Pancreas (tissue), 10 donors: ENCODE data around the gene BCAS3. TPM values are rescaled to one million over a fixed set of nuclear protein-coding genes. Genes with fewer than 3 reads are reported as not detected.
"Not testable (repeated sequence)": the region's sequence is repeated elsewhere in the genome, so short reads cannot be mapped to it uniquely, and the experiment has no call there.

Experiments used
- ATAC-seq, 4 donors: fragments of 200-7000 bp; cut with Tn5 transposase; one replicate each; pipeline versions ENCODE4 v1.8.0 to v1.9.1; 2020; ENCODE audit warnings: mild to moderate bottlenecking in 4 of 4, moderate library complexity in 4 of 4
- DNase-seq, 6 donors: peaks; one replicate each; pipeline ENCODE4 v3.0.0-alpha.2; 2020
- FAIRE-seq: peaks from 2 replicates; lab custom pipeline; 2012; peaks lifted over from hg19 to GRCh38; lab: Jason Lieb, UNC
- H3K27ac ChIP-seq, 4 donors: fragments of 200-600 bp; sonication (generic); 1 replicate in 3 of 4; 2 replicates in 1 of 4; pipeline versions ENCODE4 v1.5.0 to v1.8.0; 2020
- H3K27me3 ChIP-seq, 4 donors: fragments of 200-600 bp; one replicate each; pipeline ENCODE4 v1.8.0; 2021
- H3K36me3 ChIP-seq, 3 donors: fragments of 200-600 bp; sonication (generic) in 1 of 3; one replicate each; pipeline versions ENCODE4 v1.5.0 to v1.8.0; 2020 to 2021
- H3K4me1 ChIP-seq, 3 donors: fragments of 200-600 bp; one replicate each; pipeline ENCODE4 v1.8.0; 2021
- H3K4me3 ChIP-seq, 4 donors: fragments of 200-600 bp; sonication (generic) in 2 of 4; one replicate each; pipeline versions ENCODE4 v1.5.0 to v1.8.0; 2020 to 2021
- H3K9me3 ChIP-seq, 4 donors: fragments of 200-600 bp; one replicate each; pipeline ENCODE4 v1.8.0; 2021
- WGBS, 2 donors: extraction: QIAGEN DNeasy Blood & Tissue Kit; methylation state at CpG; one replicate each; pipeline ENCODE4 v1.1.7; 2013; 5-methylcytosine and 5-hydroxymethylcytosine counted together
- intact Hi-C, 3 donors: fragments of 100-400 bp; cut with DNase I; formaldehyde crosslinking; loops; one replicate each; pipeline versions ENCODE4 v1.11.1 to v1.14.2; 2022
- polyA plus RNA-seq, 2 donors: library from polyadenylated mRNA; stranded (reverse); fragments of 200-250 nt; gene quantifications; one replicate each; pipeline ENCODE4 v1.2.3, GENCODE V29; 2013
- total RNA-seq, 6 donors: library from RNA; stranded (reverse); fragmentation: NEBNext Ultra II Directional in 4 of 6; extraction: Animal tissue kit (Norgen Biotek cat#: 25700) in 4 of 6; gene quantifications; one replicate each; pipeline versions ENCODE4 v1.2.1 to v1.2.4, GENCODE V29; 2021 to 2023
- TF ChIP-seq, protein P1 (sequence below), 4 donors: fragments of 200-600 bp; sonication (generic) in 3 of 4; IDR thresholded peaks; one replicate each; pipeline versions ENCODE4 v1.5.0 to v1.8.0; 2021; ENCODE audit warnings: antibody characterized with exemption in 4 of 4
- donor health status: healthy with polysubstance abuse.
- donor health status: DM: no; HTN: no; CAD: no; lungs with moderate emphysema.
- donor health status: DM: no; HTN: no; CAD: no.
- donor health status: control.
- donor health status: control.
- donor health status: Bipolar disorder and iron deficiency.
- donor health status: DM: yes; HTN: yes; CAD: no.
- donor health status: DM: no; HTN: no; CAD: no.
- donor health status: DM: no; HTN: no; CAD: no.
- donor health status: DM: yes; HTN: yes; CAD: no.

Gene BCAS3
- total and polyA plus RNA-seq, 8 donors: 4.6 to 27.7 (median 13.2) TPM

DNA sequence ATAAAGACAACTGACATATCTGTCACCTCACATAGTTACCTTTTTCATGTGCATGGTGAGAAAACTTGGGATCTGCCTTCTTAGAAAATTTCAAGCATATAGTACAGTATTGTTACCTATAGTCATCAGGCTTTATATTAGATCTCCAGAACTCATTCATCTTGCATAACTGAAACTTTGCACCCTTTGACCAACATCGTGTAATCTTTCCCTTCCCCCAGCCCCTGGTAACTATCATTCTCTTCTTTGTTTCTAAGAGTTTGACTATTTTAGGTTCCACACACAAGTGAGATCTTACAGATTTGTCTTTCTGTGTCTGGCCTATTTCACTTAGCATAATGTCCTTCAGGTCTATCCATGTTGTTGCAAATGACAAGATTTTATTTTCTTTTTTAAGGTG lies 751.6 kb downstream of the BCAS3 start:
- Histone ChIP-seq H3K36me3 (no peaks in the 10 kb centered on the region), H3K27ac (no peak overlapping the region), H3K4me3 (no peak overlapping the region), H3K9me3 (no peaks in the 10 kb centered on the region), H3K4me1 (no peaks in the 10 kb centered on the region), H3K27me3 (no peaks in the 10 kb centered on the region)
- intact Hi-C loops: no loop called here
- ATAC-seq: no peak
- WGBS, 2 donors: 41 to 48% methylated on average over 1 of the region's 1 CpG
- TF ChIP-seq, protein P1, sequence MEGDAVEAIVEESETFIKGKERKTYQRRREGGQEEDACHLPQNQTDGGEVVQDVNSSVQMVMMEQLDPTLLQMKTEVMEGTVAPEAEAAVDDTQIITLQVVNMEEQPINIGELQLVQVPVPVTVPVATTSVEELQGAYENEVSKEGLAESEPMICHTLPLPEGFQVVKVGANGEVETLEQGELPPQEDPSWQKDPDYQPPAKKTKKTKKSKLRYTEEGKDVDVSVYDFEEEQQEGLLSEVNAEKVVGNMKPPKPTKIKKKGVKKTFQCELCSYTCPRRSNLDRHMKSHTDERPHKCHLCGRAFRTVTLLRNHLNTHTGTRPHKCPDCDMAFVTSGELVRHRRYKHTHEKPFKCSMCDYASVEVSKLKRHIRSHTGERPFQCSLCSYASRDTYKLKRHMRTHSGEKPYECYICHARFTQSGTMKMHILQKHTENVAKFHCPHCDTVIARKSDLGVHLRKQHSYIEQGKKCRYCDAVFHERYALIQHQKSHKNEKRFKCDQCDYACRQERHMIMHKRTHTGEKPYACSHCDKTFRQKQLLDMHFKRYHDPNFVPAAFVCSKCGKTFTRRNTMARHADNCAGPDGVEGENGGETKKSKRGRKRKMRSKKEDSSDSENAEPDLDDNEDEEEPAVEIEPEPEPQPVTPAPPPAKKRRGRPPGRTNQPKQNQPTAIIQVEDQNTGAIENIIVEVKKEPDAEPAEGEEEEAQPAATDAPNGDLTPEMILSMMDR (IDR thresholded peaks at IDR 0.05): no peak
- DNase-seq: no peak
- no peak for FAIRE-seq

DNA sequence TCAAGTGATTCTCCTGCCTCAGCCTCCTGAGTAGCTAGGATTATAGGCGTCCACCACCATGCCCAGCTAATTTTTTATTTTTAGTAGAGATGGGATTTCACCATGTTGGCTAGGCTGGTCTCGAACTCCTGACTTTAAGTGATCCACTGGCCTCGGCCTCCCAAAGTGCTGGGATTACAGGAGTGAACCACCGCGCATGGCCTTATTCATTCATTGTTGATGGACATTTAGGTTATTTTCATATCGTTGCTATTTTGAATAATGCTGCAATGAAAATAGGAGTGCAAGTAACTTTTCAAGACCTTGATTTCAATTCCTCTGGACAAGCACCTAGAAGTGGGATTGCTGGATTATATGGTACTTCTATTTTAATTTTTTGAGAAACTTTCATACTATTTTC lies 752.2 kb downstream of the BCAS3 start:
- H3K9me3 ChIP-seq, DNase-seq, FAIRE-seq: not testable (repeated sequence)

DNA sequence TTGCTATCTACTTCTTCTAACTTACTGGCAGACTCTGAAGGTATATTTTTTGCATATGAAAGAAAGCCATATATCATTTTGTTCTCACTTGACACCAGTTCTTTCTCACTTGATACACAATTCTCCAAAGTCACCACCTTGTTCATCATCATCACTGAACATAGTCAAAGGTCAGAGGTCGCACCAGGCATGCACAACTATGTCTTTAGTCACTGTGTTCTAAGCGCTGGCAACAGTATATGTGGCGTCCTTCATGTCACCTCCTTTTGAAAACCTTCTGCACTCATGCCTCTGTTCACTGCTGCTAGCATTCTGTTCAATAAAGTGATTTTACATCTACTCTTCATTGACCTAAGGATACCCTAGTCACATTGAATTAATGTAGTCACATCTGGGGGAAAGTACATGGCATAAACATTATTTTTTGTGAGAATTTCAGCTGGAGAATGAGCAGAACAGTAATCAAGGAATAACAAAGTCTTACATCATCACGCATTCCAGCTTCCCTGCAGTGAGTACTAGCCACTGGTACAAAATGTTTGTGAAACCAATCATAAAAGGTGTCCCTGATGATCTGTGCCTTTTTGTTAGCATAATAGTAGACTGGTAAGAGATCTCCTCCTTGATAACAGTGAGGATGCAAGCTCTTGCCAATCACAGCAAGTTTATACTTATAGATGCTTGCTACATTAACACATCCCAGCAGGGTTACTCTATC lies 754.1 kb downstream of the BCAS3 start:
- intact Hi-C loops: no loop called here
- 73 to 80% methylated on average over 4 of the region's 4 CpGs for WGBS, 2 donors
- Histone ChIP-seq H3K36me3 (no peaks in the 10 kb centered on the region), H3K27ac (no peak overlapping the region), H3K9me3 (no peaks in the 10 kb centered on the region), H3K4me3 (no peak overlapping the region), H3K4me1 (no peaks in the 10 kb centered on the region), H3K27me3 (no peaks in the 10 kb centered on the region)
- no peak for DNase-seq
- FAIRE-seq: no peak
- ATAC-seq: no peak
- TF ChIP-seq, protein P1 (IDR thresholded peaks at IDR 0.05): no peak

More for the DNA sequence above, 752.2 kb downstream of the BCAS3 start:
- H3K4me1 ChIP-seq, H3K27me3 ChIP-seq, intact Hi-C loops, H3K36me3 ChIP-seq, H3K4me3 ChIP-seq, ATAC-seq, H3K27ac ChIP-seq: not testable (repeated sequence)
- 85 to 90% methylated on average over 6 of the region's 6 CpGs for WGBS, 2 donors

DNA sequence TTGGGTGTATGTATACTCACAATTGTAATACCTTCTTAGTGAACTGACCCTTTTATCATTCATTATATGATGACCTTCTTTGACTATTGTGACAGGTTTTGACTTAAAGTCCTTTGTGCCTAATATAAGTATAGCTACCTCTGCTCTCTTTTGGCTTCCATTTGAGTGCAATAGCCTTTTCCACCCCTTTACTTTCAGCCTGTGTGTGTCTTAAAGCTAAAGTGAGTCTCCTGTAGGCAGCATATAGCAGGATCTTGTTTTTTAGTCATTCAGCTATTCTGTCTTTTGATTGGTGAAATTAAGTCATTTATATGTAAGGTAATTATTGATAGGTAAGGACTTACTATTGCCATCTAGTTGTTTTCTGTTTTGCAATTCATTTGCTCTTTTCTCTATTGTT lies 758.6 kb downstream of the BCAS3 start:
- TF ChIP-seq, protein P1 (IDR thresholded peaks at IDR 0.05): no peak
- DNase-seq: no peak
- no peaks in the 10 kb centered on the region for H3K36me3 ChIP-seq
- no peak overlapping the region for H3K4me3 ChIP-seq
- H3K9me3 ChIP-seq: no peaks in the 10 kb centered on the region
- no peak for ATAC-seq
- no peaks in the 10 kb centered on the region for H3K27me3 ChIP-seq
- intact Hi-C loops: no loop called here
- H3K4me1 ChIP-seq: no peaks in the 10 kb centered on the region
- H3K27ac ChIP-seq: no peak overlapping the region
- no peak for FAIRE-seq

DNA sequence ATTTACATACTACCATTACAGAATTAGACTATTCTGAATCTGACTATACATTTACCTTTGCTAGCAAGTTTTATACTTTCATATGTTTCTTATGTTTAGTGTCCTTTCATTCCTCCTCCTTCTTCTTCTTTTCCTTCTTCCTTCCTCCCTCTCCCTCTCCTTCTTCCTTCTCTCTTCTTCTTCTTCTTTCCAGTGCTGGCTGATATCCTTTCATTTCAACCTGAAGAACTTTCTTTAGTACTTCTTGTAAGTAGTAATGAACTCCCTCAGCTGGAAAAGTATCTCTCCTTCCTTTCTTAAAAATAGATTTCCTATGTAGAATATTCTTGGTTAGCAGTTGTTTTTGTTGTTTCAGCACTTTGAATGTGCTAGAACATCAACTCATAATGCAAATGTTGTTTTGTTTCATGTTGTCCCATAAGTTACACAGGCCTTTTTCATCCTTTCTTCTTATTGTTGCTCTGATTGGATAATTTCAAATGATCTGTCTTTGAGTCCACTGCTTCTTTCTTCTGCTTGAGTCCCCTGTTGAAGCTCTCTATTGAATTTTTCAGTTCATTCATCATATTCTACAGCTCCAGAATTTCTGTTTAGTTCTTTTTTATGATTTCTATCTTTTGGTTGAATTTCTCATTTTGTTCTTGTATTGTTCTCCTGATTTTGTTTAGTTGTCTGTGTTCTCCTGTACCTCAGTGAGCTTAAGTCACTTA lies 759.5 kb downstream of the BCAS3 start:
- H3K27me3 ChIP-seq: no peaks in the 10 kb centered on the region
- H3K27ac ChIP-seq: no peak overlapping the region
- FAIRE-seq (no peak), ATAC-seq (no peak), DNase-seq (no peak)
- intact Hi-C loops: no loop called here
- H3K36me3 ChIP-seq: no peaks in the 10 kb centered on the region
- H3K4me1 ChIP-seq: no peaks in the 10 kb centered on the region
- H3K4me3 ChIP-seq: no peak overlapping the region
- TF ChIP-seq, protein P1 (IDR thresholded peaks at IDR 0.05): no peak
- no peaks in the 10 kb centered on the region for H3K9me3 ChIP-seq
